ENCODE measurements around the gene HSCB.

The HSCB gene

GRCh38 chr22:28779833-28780232, 38.0 kb downstream of the HSCB start:
- TF ChIP-seq CTCF (IDR thresholded peaks at IDR 0.05; ENCODE audit: low read depth, low read length), result no peak
- DNase-seq (ENCODE audit: extremely low read depth, low read depth), result no peak

- DNase-seq (ENCODE audit: extremely low read depth, low read depth), result no peak
- no peak for TF ChIP-seq CTCF (IDR thresholded peaks at IDR 0.05; ENCODE audit: low read depth, low read length)
Measured at GRCh38 chr22:28780296-28780695, 38.5 kb downstream of the HSCB start.

- DNase-seq (ENCODE audit: extremely low read depth, low read depth), result no peak
- no peak for TF ChIP-seq CTCF (IDR thresholded peaks at IDR 0.05; ENCODE audit: low read depth, low read length)
Measured at GRCh38 chr22:28783786-28784671, 42.2 kb downstream of the HSCB start.

- no peak for TF ChIP-seq CTCF (IDR thresholded peaks at IDR 0.05; ENCODE audit: low read depth, low read length)
- no peak for DNase-seq (ENCODE audit: extremely low read depth, low read depth)
Measured at GRCh38 chr22:28788601-28789000, 46.8 kb downstream of the HSCB start.

- DNase-seq (ENCODE audit: extremely low read depth, low read depth), result no peak
- TF ChIP-seq CTCF (IDR thresholded peaks at IDR 0.05; ENCODE audit: low read depth, low read length), result no peak
Measured at GRCh38 chr22:28791124-28791523, 49.3 kb downstream of the HSCB start.

- no peak for DNase-seq (ENCODE audit: extremely low read depth, low read depth)
Measured at GRCh38 chr22:28791841-28792490, 50.1 kb downstream of the HSCB start.

More at GRCh38 chr22:28791841-28792490, 50.1 kb downstream of the HSCB start:
- no peak for TF ChIP-seq CTCF (IDR thresholded peaks at IDR 0.05; ENCODE audit: low read depth, low read length)
